Measurements from ENCODE around the gene RRAGC. TPM values are rescaled to one million over a fixed set of nuclear protein-coding genes. Genes with fewer than 3 reads are reported as not detected.
A peak's percentile ranks its signal among the peaks of the same experiment; 100 is the strongest.

Gene RRAGC
- total and polyA plus RNA-seq, 10 of the 15 experiments (the other 5 are each of a cell fraction or from before 2014, with no cell fraction given) = 5.5 to 22.1 (median 15.0) TPM

GRCh38 chr1:38815903-38816627 is 43.5 kb downstream of the RRAGC start (continued):
- TF ChIP-seq IKZF1 (conservative IDR thresholded peaks at IDR 0.05) (peak; percentile 58; the same call in 1 of the 2 replicates), IRF4 (IDR thresholded peaks at IDR 0.05; ENCODE audit: low read depth, low read length) (no peak; the same call in 1 of the 2 replicates), SRF (IDR thresholded peaks at IDR 0.05; ENCODE audit: low read depth in 2 of 2, low read length in 2 of 2) (no peak), STAT1 (conservative IDR thresholded peaks at IDR 0.05) (no peak), TCF12 (IDR thresholded peaks at IDR 0.05; ENCODE audit: low read depth, low read length) (0 out of 2 replicates have a peak, but pooled peaks have one; percentile 23), BCL11A (IDR thresholded peaks at IDR 0.05; ENCODE audit: low read depth, low read length) (peak; percentile 31; the same call in 1 of the 2 replicates), NBN (IDR thresholded peaks at IDR 0.05) (peak; percentile 70), MYC (IDR thresholded peaks at IDR 0.05; ENCODE audit: insufficient read depth, insufficient read length, insufficient replicate concordance, low read length, severe bottlenecking) (no peak), SKIL (IDR thresholded peaks at IDR 0.05; ENCODE audit: low read depth, poor library complexity, severe bottlenecking) (peak; percentile 37), EP300 (IDR thresholded peaks at IDR 0.05; ENCODE audit: borderline replicate concordance in 1 of 2, control insufficient read depth in 1 of 2, low read depth in 2 of 2, low read length in 2 of 2) (peak; percentile 59 to 64; a peak in 2 of 4 replicates), NFIC (IDR thresholded peaks at IDR 0.05; ENCODE audit: low read depth, low read length) (no peak), MTA2 (IDR thresholded peaks at IDR 0.05; ENCODE audit: low read depth) (peak; percentile 59; the same call in 1 of the 2 replicates), SREBF1 (IDR thresholded peaks at IDR 0.05; ENCODE audit: low read length) (no peak), GATAD2B (conservative IDR thresholded peaks at IDR 0.05; ENCODE audit: low read depth) (0 out of 2 replicates have a peak, but pooled peaks have one; percentile 34), ATF7 (IDR thresholded peaks at IDR 0.05; ENCODE audit: low read depth) (peak; percentile 40; the same call in 1 of the 2 replicates), ZBTB4 (CRISPR knock-in tag; IDR thresholded peaks at IDR 0.05) (no peak), TCF3 (IDR thresholded peaks at IDR 0.05; ENCODE audit: borderline replicate concordance, insufficient read depth, low read depth, low read length) (0 out of 2 replicates have a peak, but pooled peaks have one; percentile 44)
- TF ChIP-seq, protein P1, sequence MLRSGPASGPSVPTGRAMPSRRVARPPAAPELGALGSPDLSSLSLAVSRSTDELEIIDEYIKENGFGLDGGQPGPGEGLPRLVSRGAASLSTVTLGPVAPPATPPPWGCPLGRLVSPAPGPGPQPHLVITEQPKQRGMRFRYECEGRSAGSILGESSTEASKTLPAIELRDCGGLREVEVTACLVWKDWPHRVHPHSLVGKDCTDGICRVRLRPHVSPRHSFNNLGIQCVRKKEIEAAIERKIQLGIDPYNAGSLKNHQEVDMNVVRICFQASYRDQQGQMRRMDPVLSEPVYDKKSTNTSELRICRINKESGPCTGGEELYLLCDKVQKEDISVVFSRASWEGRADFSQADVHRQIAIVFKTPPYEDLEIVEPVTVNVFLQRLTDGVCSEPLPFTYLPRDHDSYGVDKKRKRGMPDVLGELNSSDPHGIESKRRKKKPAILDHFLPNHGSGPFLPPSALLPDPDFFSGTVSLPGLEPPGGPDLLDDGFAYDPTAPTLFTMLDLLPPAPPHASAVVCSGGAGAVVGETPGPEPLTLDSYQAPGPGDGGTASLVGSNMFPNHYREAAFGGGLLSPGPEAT (IDR thresholded peaks at IDR 0.05; ENCODE audit: low read depth) = 0 out of 2 replicates have a peak, but pooled peaks have one; percentile 35
- TF ChIP-seq, protein P2, sequence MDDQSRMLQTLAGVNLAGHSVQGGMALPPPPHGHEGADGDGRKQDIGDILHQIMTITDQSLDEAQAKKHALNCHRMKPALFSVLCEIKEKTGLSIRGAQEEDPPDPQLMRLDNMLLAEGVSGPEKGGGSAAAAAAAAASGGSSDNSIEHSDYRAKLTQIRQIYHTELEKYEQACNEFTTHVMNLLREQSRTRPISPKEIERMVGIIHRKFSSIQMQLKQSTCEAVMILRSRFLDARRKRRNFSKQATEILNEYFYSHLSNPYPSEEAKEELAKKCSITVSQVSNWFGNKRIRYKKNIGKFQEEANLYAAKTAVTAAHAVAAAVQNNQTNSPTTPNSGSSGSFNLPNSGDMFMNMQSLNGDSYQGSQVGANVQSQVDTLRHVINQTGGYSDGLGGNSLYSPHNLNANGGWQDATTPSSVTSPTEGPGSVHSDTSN (IDR thresholded peaks at IDR 0.05; ENCODE audit: insufficient replicate concordance, low read depth, low read length) = peak; percentile 89
